ENCODE data around the gene AS3MT.
"Not testable (repeated sequence)": the region's sequence is repeated elsewhere in the genome, so short reads cannot be mapped to it uniquely, and the experiment has no call there.

DNA sequence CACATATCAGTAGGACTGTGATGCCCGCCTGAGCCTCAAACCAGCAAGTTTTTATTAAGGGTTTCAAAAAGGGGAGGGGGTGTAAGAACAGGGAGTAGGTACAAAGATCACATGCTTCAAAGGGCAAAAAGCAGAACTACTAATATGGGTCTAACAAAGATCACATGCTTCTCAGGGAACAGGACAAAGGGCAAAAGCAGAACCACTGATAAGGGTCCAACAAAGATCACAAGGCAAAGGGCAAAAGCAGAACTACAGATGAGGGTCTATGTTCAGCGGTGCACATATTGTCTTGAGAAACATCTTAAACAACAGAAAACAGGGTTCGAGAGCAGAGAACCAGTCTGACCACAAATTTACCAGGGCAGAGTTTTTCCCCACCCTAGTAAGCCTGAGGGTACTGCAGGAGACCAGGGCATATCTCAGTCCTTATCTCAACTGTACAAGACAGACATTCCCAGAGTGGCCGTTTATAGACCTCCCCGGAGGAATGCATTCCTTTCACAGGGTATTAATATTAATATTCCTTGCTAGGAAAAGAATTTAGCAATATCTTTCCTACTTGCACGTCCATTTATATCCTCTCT, 25.0 kb upstream of the AS3MT start:
- TF ChIP-seq POLR2A, CTCF (IDR thresholded peaks at IDR 0.05): not testable (repeated sequence)
